HFF-Myc (cell line): ENCODE results near the gene BABAM2.

Experiments used
- DNase-seq: peaks from one replicate; pipeline ENCODE4 v3.0.0-alpha.2; 2011; ENCODE audit warnings: low read depth; ENCODE audit errors: extremely low read depth
- H3K4me3 ChIP-seq: replicated peaks from 2 replicates; pipeline ENCODE4 v1.5.1; 2011; ENCODE audit warnings: low read depth, mild to moderate bottlenecking, control low read depth, low read length
- TF ChIP-seq, protein P1 (sequence below): IDR thresholded peaks from 2 replicates; pipeline ENCODE4 v1.5.1; 2012; ENCODE audit warnings: mild to moderate bottlenecking, low read depth, low read length, control low read depth; ENCODE audit errors: missing control alignments

BABAM2 gene

DNA sequence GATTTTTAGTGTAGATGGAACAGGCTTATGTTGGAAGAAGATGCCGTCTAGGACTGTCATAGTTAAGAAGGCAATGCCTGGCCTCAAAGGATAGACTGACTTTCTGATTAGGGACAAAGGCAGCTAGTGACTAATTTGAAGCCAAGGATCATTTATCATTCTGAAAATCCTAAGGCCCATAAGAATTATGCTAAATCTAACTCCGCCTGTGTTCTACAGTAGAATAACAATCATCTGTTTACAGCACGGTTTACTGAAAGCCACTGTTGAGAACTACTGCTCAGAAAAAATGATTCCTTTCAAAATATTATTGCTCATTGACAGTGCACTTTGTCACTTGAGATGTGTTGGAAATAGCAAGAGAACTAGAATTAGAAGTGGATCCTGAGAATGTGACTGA, 44.5 kb downstream of the BABAM2 start:
- TF ChIP-seq, protein P1, sequence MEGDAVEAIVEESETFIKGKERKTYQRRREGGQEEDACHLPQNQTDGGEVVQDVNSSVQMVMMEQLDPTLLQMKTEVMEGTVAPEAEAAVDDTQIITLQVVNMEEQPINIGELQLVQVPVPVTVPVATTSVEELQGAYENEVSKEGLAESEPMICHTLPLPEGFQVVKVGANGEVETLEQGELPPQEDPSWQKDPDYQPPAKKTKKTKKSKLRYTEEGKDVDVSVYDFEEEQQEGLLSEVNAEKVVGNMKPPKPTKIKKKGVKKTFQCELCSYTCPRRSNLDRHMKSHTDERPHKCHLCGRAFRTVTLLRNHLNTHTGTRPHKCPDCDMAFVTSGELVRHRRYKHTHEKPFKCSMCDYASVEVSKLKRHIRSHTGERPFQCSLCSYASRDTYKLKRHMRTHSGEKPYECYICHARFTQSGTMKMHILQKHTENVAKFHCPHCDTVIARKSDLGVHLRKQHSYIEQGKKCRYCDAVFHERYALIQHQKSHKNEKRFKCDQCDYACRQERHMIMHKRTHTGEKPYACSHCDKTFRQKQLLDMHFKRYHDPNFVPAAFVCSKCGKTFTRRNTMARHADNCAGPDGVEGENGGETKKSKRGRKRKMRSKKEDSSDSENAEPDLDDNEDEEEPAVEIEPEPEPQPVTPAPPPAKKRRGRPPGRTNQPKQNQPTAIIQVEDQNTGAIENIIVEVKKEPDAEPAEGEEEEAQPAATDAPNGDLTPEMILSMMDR, result no peak
- H3K4me3 ChIP-seq, result no peak overlapping the region
- DNase-seq, result no peak

DNA sequence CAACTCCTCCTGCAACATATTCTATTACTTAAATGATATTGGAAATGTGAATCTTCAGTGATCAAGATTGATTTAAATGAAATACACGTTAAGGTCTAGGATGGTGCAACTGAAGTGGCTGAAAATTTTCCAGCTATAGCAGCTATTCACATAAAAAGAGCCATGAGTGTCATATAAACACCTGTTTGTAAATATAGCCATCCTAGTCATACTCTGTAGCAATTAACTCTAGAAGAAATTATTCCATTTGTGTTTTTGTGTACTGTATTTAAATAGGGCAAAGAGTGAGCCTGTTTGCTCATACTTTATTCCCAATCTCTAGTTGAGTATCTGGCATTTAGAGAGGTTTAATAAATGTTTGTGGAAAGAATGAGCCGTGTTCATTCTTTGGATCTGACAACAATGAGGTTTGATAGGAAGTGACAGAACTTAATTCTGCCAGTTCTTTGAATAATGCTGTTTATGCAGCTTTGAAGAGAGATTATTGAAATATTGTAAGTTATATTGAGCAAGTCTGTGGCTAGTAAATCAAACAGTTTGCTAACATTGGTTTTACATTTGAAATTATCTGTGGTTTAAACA, 49.7 kb downstream of the BABAM2 start:
- TF ChIP-seq, protein P1, result no peak
- no peak overlapping the region for H3K4me3 ChIP-seq
- DNase-seq, result no peak

DNA sequence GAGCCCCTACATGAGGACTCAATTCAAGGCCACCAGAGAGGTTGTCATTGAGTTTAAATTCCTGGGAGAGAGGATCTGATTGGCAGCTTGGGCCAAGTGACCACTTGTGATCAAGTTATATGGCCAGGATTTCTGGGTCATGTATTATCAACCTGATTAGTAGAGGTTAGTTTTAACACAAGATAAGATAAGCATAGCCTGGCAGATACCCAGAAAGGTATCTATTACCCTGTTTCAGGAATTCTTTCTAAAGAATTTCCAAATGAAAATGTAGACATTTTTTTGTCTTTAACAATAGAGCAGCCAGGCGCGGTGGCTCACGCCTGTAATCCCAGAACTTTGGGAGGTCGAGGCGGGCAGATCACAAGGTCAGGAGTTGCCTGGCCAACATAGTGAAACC, 50.5 kb downstream of the BABAM2 start:
- TF ChIP-seq, protein P1, result no peak
- no peak overlapping the region for H3K4me3 ChIP-seq
- DNase-seq, result no peak

DNA sequence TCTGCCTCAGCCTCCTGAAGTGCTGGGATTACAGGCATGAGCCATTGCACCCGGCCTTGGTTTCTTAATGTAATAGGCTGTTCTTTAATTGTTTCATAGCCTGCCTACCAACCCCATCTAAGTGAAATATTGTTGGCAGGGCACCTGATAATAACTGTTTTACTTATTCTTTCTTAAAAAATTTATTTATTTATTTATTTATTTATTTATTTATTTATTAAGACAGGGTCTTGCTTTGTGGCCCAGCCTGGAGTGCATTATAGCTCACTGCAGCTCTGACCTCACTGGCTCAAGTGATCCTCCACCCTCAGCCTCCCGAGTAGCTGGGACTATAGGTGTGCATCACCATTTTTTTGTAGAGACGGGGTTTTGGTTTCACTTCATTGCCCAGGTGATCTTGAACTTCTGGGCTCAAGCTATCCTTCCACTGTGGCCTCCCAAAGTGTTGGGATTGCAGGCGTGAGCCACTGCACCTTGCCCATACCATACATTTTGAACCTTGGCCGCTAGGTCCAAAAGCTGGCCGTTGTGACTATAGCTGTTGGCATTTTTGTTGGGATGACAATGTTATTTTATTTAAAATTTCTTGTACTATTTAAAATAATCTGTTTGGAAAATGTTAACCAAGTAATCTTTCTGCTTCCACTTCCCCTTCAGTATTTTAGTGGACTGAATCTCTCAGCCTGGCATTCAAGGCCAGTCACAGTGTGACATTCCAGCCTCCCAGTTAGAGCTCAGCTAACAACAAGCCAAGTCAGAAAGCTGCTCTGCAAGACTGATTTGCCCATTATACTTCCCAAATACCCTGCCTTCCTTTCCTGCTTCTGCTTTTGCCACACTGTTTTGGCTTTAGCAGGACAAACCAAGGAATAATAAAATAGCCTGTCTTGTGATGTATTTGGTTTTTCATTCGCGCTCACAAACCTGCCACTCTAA, 52.4 kb downstream of the BABAM2 start:
- no peak for DNase-seq
- TF ChIP-seq, protein P1, result no peak
- no peak overlapping the region for H3K4me3 ChIP-seq

DNA sequence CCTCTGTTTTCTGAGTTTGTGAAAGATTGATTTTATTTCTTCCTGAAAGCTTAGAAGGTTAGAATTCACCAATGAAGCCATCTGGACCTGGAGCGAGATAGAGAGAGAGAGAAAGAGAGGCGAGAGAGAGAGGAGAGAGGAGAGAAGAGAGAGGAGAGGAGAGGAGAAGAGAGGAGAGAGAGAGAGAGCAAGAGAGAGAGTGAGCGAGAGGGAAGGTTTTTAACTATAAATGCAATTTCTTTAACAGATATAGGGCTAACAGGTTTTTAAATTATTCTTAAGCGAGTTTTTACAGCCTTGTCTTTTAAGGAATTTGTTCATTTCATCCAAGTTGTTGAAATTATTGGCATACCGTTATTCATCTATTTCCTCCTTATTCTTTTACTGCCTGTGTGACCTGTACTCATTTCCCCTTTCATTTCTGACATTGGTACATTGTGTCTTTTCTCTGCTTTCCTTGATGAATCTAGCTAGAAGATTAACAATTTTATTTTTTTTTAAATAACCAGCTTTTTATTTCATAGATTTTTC, 56.1 kb downstream of the BABAM2 start:
- TF ChIP-seq, protein P1, result no peak
- H3K4me3 ChIP-seq, result no peak overlapping the region
- no peak for DNase-seq

DNA sequence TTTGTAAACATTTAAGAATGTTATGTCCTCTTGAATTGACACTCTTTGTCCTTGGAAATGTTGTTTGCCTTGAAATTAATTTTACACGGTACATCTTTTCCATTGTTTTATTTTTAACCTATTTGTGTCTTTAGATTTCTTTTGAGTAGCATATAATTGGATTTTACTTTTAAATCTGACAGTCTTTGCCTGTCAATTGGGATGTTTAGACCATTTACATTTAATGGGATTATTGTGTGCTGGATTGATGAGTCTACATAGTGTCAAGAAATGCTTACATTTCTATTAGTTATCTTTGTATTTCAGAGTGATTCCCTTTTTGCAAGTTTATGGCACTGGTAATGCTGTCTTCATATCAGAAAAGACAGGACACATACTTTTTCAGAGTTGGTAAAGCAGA, 61.5 kb downstream of the BABAM2 start:
- H3K4me3 ChIP-seq, result no peak overlapping the region
- TF ChIP-seq, protein P1, result no peak
- DNase-seq, result no peak
